ENCODE results near the gene FBLN2. TPM values are rescaled to one million over a fixed set of nuclear protein-coding genes. Genes with fewer than 3 reads are reported as not detected.

Gene FBLN2
- total and polyA plus RNA-seq, 2 of the 4 experiments (the other 2 are of a cell fraction), result 11.8 to 60.8 TPM

DNA sequence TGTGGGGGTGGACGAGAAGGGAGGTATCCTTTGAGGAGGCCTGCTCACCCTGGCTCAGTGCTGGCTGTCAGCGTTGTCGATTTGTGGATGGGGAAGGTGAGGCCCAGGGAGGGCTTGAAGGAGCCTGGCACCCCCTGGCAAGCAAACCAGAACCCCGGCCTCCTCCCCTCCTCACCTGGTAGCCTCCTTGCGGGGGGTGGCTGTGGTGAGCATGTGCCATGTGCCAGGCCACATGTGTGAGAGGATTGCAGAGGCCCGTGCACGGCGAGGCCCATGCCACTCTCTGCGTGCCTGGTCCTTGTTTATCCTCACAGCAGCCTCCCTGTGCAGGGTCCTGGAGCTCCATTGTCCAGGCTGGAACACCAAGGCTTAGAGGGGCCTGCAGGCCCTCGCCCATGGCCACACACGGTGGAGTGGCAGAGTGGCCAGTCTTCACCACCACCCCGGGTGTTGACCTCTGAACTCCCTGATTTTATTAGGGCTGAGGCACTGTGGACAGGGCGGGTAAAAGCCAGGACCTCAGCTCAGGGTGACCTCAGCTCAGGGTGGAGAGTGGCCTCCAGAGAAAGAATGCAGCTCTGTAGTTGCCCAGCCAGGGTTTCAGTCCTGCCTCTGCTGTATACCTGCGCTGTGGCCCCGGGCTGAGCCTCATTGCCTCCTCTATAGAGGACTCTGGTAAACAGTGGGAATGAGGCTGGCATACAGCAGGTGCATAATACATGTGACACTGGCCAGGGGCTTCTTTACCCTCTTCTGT lies 39.7 kb upstream of the FBLN2 start:
- TF ChIP-seq RCOR1 (IDR thresholded peaks at IDR 0.05; ENCODE audit: insufficient replicate concordance, low read length) (no peak), BHLHE40 (IDR thresholded peaks at IDR 0.05; ENCODE audit: low read depth, low read length) (no peak), FOS (IDR thresholded peaks at IDR 0.05; ENCODE audit: low read depth, low read length) (no peak), MAFK (IDR thresholded peaks at IDR 0.05; ENCODE audit: low read depth, low read length) (no peak), SMC3 (IDR thresholded peaks at IDR 0.05; ENCODE audit: low read depth, low read length) (no peak), POLR2A (IDR thresholded peaks at IDR 0.05; ENCODE audit: low read depth, low read length) (no peak), RFX5 (IDR thresholded peaks at IDR 0.05; ENCODE audit: low read depth, low read length) (no peak), CTCF (conservative IDR thresholded peaks at IDR 0.05; ENCODE audit: low read depth, low read length) (no peak), NFE2L2 (IDR thresholded peaks at IDR 0.05; ENCODE audit: low read depth, low read length) (no peak), MAZ (IDR thresholded peaks at IDR 0.05; ENCODE audit: borderline replicate concordance, low read depth, low read length) (no peak), CHD1 (IDR thresholded peaks at IDR 0.05; ENCODE audit: low read depth, low read length) (no peak), CEBPB (IDR thresholded peaks at IDR 0.05; ENCODE audit: low read depth, low read length) (no peak), MXI1 (IDR thresholded peaks at IDR 0.05; ENCODE audit: borderline replicate concordance, low read depth, low read length) (no peak)
- TF ChIP-seq, protein P1, sequence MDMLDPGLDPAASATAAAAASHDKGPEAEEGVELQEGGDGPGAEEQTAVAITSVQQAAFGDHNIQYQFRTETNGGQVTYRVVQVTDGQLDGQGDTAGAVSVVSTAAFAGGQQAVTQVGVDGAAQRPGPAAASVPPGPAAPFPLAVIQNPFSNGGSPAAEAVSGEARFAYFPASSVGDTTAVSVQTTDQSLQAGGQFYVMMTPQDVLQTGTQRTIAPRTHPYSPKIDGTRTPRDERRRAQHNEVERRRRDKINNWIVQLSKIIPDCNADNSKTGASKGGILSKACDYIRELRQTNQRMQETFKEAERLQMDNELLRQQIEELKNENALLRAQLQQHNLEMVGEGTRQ (IDR thresholded peaks at IDR 0.05; ENCODE audit: low read depth, low read length), result no peak
- TF ChIP-seq, protein P2, sequence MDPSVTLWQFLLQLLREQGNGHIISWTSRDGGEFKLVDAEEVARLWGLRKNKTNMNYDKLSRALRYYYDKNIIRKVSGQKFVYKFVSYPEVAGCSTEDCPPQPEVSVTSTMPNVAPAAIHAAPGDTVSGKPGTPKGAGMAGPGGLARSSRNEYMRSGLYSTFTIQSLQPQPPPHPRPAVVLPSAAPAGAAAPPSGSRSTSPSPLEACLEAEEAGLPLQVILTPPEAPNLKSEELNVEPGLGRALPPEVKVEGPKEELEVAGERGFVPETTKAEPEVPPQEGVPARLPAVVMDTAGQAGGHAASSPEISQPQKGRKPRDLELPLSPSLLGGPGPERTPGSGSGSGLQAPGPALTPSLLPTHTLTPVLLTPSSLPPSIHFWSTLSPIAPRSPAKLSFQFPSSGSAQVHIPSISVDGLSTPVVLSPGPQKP (IDR thresholded peaks at IDR 0.05; ENCODE audit: borderline replicate concordance, low read depth, low read length), result no peak

More for the DNA sequence above, 39.7 kb upstream of the FBLN2 start:
- Histone ChIP-seq H4K8ac (ENCODE audit: low read depth in 2 of 2, low read length in 2 of 2) (no peak overlapping the region), H3K23ac (ENCODE audit: low read depth, low read length) (no peak overlapping the region), H4K20me1 (ENCODE audit: insufficient read depth, low read length) (no peaks in the 10 kb centered on the region), H2AK5ac (ENCODE audit: low read depth, low read length) (no peak overlapping the region), H3K36me3 (ENCODE audit: control insufficient read depth, insufficient read depth, low read length) (no peaks in the 10 kb centered on the region), H3K27ac (ENCODE audit: insufficient read depth, low read length) (no peak overlapping the region), H3K79me1 (ENCODE audit: low read depth in 1 of 2, low read length in 2 of 2) (no peaks in the 10 kb centered on the region), H3K9me1 (ENCODE audit: insufficient read depth, low read length) (peaks cover 9% of the 10 kb centered on the region; the same call in 1 of the 2 replicates), H2AK9ac (replicated peaks; ENCODE audit: low read depth, low read length, poor library complexity) (peak overlapping the region; percentile 60), H3K56ac (ENCODE audit: extremely low read depth, insufficient read depth, low read length) (no peak overlapping the region), H3K4me2 (ENCODE audit: low read depth, low read length) (no peak overlapping the region), H3K18ac (ENCODE audit: low read depth, low read length) (no peak overlapping the region), H2BK5ac (ENCODE audit: low read depth, low read length, poor library complexity, severe bottlenecking) (no peak overlapping the region), H4K91ac (ENCODE audit: insufficient read depth, low read depth, low read length) (no peak overlapping the region), H4K5ac (ENCODE audit: low read depth, low read length) (no peak overlapping the region), H3K4me1 (ENCODE audit: control insufficient read depth, insufficient read depth, low read length) (peaks cover 10% of the 10 kb centered on the region), H2AFZ (replicated peaks; ENCODE audit: low read length, poor library complexity) (peak overlapping the region; percentile 14), H3K4ac (ENCODE audit: low read depth, low read length) (no peak overlapping the region), H3K9ac (ENCODE audit: low read depth, low read length) (no peak overlapping the region), H3K27me3 (ENCODE audit: control insufficient read depth, insufficient read depth, low read length) (no peaks in the 10 kb centered on the region), H3K9me3 (ENCODE audit: control insufficient read depth, insufficient read depth, low read length) (no peaks in the 10 kb centered on the region), H3K4me3 (ENCODE audit: insufficient read depth, low read depth, low read length) (no peak overlapping the region), H3K14ac (replicated peaks; ENCODE audit: low read depth, low read length) (no peak overlapping the region), H2BK20ac (ENCODE audit: low read depth, low read length) (no peak overlapping the region), H2BK15ac (ENCODE audit: low read depth, low read length) (no peak overlapping the region), H2BK120ac (ENCODE audit: low read depth, low read length) (no peak overlapping the region)
- intact Hi-C loops (cut with micrococcal nuclease) (no loop called here), in situ Hi-C loops (cut with MboI; ENCODE audit: low sequenced_read_pairs) (no loop called here), dilution Hi-C loops (cut with HindIII; ENCODE audit: low sequenced_read_pairs, unreplicated experiment) (no loop called here)
- CTCF ChIA-PET, result no interaction called here
- DNase-seq, result no peak
- POLR2A ChIA-PET (ENCODE audit: unreplicated experiment), result no interaction called here
- no TSS peak for BruUV-seq (replicated peaks)
- 94% methylated on average over 4 of the region's 15 CpGs; no CpG with 5 or more reads in 1 of the 2 experiments for WGBS, 2 experiments (ENCODE audit: extremely low coverage in 2 of 2, insufficient read length in 1 of 2)
- ATAC-seq (ENCODE audit: low read depth), result no peak

Measured in IMR-90 (cell line).